HepG2 (cell line): ENCODE data around the gene SGMS1. TPM values are rescaled to one million over a fixed set of nuclear protein-coding genes. Genes with fewer than 3 reads are reported as not detected.

Experiments used
- CHCHD3 ChIP-seq: sonication (generic); formaldehyde crosslinking; IDR thresholded peaks from 2 replicates; pipeline ENCODE4 v1.8.0; 2022; ENCODE audit warnings: mild to moderate bottlenecking, missing genetic modification reagents, moderate library complexity
- NAIF1 ChIP-seq: sonication (generic); formaldehyde crosslinking; IDR thresholded peaks from 2 replicates; pipeline ENCODE4 v1.5.0; 2020; ENCODE audit warnings: mild to moderate bottlenecking, missing genetic modification reagents, borderline replicate concordance
- NCOA5 ChIP-seq: sonication (generic); formaldehyde crosslinking; IDR thresholded peaks from 2 replicates; pipeline ENCODE4 v1.4.0; 2020; ENCODE audit warnings: missing genetic modification reagents
- NFKB2 ChIP-seq: sonication (generic); formaldehyde crosslinking; IDR thresholded peaks from 2 replicates; pipeline ENCODE4 v1.4.0; 2020; ENCODE audit warnings: missing genetic modification reagents, borderline replicate concordance
- SRY ChIP-seq: sonication (generic); formaldehyde crosslinking; IDR thresholded peaks from 2 replicates; pipeline ENCODE4 v1.8.0; 2022; ENCODE audit warnings: mild to moderate bottlenecking, missing genetic modification reagents
- TFAP4 ChIP-seq: sonication (generic); IDR thresholded peaks from 2 replicates; pipeline ENCODE4 v1.6.1; 2016; ENCODE audit warnings: low read depth, borderline replicate concordance
- TP53 ChIP-seq: sonication (generic); formaldehyde crosslinking; conservative IDR thresholded peaks from 2 replicates; pipeline ENCODE4 v1.4.0; 2020; ENCODE audit warnings: missing genetic modification reagents
- ZBTB3 ChIP-seq: sonication (generic); formaldehyde crosslinking; IDR thresholded peaks from 2 replicates; pipeline ENCODE4 v1.4.0; 2020; ENCODE audit warnings: low read depth, mild to moderate bottlenecking, moderate library complexity, missing genetic modification reagents, borderline replicate concordance
- ZNF12 ChIP-seq: sonication (generic); formaldehyde crosslinking; IDR thresholded peaks from 2 replicates; pipeline ENCODE4 v1.5.0; 2020; ENCODE audit warnings: missing genetic modification reagents
- ZNF513 ChIP-seq: sonication (generic); formaldehyde crosslinking; conservative IDR thresholded peaks from 2 replicates; pipeline ENCODE4 v1.5.0; 2020; ENCODE audit warnings: missing genetic modification reagents
- ZNF614 ChIP-seq: IDR thresholded peaks from 2 replicates; pipeline ENCODE4 v1.6.1; 2018; ENCODE audit warnings: missing biosample characterization, missing genetic modification reagents, inconsistent platforms, borderline replicate concordance
- polyA plus RNA-seq, 8 experiments: library from polyadenylated mRNA; depleted of rRNA in 3 of 8; stranded (reverse) in 7 of 8; unstranded in 1 of 8; fragments of >200 nt; fragmentation: Illumina TruSeq in 4 of 8; extraction: Trizol in 4 of 8; gene quantifications; 2 replicates each; pipeline versions ENCODE4 v1.2.1 to v1.2.3, GENCODE V29; 2011 to 2016; ENCODE audit warnings: low read depth in 4 of 8, missing spikeins in 1 of 8, mixed read lengths in 1 of 8; ENCODE audit not compliant: insufficient read depth in 1 of 8
- total RNA-seq, 5 experiments: library from RNA; depleted of rRNA; stranded (reverse); fragments of >200 nt; fragmentation: Illumina TruSeq; extraction: Trizol; gene quantifications; 2 replicates each; pipeline ENCODE4 v1.2.3, GENCODE V29; 2016; ENCODE audit warnings: low read depth in 1 of 5
- TF ChIP-seq, protein P1 (sequence below): IDR thresholded peaks from 2 replicates; pipeline ENCODE4 v1.4.0; 2020; ENCODE audit warnings: mild to moderate bottlenecking, missing genetic modification reagents
- TF ChIP-seq, protein P2 (sequence below): sonication (generic); formaldehyde crosslinking; IDR thresholded peaks from 2 replicates; pipeline ENCODE4 v1.5.0; 2020; ENCODE audit warnings: mild to moderate bottlenecking, missing genetic modification reagents, borderline replicate concordance

Gene SGMS1
- total and polyA plus RNA-seq, 2 of the 13 experiments (the other 11 are each of a cell fraction or from before 2014, with no cell fraction given) = 6.5 to 15.1 TPM

DNA sequence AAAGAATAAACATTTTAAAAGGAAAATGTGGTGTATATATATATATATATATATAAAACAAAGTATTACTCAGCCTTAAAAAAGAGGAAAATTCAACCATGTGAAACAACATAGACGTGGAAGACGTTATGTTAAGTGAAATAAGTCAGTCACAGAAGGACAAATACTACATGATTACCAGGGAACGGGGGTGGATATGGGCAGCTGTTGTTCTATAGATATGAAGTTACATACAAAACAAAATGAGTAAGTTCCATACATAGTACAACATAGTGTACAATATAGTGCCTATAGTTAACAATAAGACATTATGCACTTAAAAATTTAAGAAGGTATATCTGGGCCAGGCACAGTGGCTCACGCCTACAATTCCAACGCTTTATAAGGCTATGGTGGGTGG, 48.8 kb downstream of the SGMS1 start (continued):
- TF ChIP-seq ZBTB3 (CRISPR knock-in tag) = no peak
- TF ChIP-seq ZNF614 = no peak
- no peak for TF ChIP-seq NFKB2 (CRISPR knock-in tag)
- no peak for TF ChIP-seq ZNF513 (CRISPR knock-in tag)
- TF ChIP-seq, protein P1, sequence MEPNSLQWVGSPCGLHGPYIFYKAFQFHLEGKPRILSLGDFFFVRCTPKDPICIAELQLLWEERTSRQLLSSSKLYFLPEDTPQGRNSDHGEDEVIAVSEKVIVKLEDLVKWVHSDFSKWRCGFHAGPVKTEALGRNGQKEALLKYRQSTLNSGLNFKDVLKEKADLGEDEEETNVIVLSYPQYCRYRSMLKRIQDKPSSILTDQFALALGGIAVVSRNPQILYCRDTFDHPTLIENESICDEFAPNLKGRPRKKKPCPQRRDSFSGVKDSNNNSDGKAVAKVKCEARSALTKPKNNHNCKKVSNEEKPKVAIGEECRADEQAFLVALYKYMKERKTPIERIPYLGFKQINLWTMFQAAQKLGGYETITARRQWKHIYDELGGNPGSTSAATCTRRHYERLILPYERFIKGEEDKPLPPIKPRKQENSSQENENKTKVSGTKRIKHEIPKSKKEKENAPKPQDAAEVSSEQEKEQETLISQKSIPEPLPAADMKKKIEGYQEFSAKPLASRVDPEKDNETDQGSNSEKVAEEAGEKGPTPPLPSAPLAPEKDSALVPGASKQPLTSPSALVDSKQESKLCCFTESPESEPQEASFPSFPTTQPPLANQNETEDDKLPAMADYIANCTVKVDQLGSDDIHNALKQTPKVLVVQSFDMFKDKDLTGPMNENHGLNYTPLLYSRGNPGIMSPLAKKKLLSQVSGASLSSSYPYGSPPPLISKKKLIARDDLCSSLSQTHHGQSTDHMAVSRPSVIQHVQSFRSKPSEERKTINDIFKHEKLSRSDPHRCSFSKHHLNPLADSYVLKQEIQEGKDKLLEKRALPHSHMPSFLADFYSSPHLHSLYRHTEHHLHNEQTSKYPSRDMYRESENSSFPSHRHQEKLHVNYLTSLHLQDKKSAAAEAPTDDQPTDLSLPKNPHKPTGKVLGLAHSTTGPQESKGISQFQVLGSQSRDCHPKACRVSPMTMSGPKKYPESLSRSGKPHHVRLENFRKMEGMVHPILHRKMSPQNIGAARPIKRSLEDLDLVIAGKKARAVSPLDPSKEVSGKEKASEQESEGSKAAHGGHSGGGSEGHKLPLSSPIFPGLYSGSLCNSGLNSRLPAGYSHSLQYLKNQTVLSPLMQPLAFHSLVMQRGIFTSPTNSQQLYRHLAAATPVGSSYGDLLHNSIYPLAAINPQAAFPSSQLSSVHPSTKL (CRISPR knock-in tag) = no peak
- TF ChIP-seq SRY (CRISPR knock-in tag) = no peak
- no peak for TF ChIP-seq TP53 (CRISPR knock-in tag)
- TF ChIP-seq, protein P2, sequence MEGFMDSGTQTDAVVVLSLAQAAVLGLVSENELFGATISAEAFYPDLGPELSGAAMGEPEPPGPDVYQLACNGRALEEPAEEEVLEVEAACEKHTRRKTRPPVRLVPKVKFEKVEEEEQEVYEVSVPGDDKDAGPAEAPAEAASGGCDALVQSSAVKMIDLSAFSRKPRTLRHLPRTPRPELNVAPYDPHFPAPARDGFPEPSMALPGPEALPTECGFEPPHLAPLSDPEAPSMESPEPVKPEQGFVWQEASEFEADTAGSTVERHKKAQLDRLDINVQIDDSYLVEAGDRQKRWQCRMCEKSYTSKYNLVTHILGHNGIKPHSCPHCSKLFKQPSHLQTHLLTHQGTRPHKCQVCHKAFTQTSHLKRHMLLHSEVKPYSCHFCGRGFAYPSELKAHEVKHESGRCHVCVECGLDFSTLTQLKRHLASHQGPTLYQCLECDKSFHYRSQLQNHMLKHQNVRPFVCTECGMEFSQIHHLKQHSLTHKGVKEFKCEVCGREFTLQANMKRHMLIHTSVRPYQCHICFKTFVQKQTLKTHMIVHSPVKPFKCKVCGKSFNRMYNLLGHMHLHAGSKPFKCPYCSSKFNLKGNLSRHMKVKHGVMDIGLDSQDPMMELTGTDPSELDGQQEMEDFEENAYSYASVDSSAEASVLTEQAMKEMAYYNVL (CRISPR knock-in tag) = no peak
- no peak for TF ChIP-seq ZNF12
- TF ChIP-seq NAIF1 = no peak
- no peak for TF ChIP-seq CHCHD3 (CRISPR knock-in tag)
- no peak for TF ChIP-seq TFAP4
- TF ChIP-seq NCOA5 = no peak
